Raji (cell line): Measurements from ENCODE around the gene MRRF.

Experiments used
- POLR2A ChIP-seq: IDR thresholded peaks from 2 replicates; pipeline ENCODE4 v1.6.1; 2011; ENCODE audit warnings: low read depth, low read length, control low read depth; ENCODE audit not compliant: insufficient read depth

MRRF gene

GRCh38 chr9:122225312-122226141 lies 39.2 kb upstream of the MRRF start:
- no peak for TF ChIP-seq POLR2A

GRCh38 chr9:122226142-122226757 lies 38.4 kb upstream of the MRRF start:
- TF ChIP-seq POLR2A = no peak

- no peak for TF ChIP-seq POLR2A
These were observed 37.7 kb upstream of the MRRF start for GRCh38 chr9:122226758-122227574.

GRCh38 chr9:122227575-122227900 lies 37.1 kb upstream of the MRRF start:
- no peak for TF ChIP-seq POLR2A

GRCh38 chr9:122228191-122228567 lies 36.5 kb upstream of the MRRF start:
- TF ChIP-seq POLR2A = no peak

GRCh38 chr9:122228568-122229484 lies 35.9 kb upstream of the MRRF start, which contains the start of gene LHX6:
Gene LHX6 (minus strand): TSS chr9:122228957. CDS start chr9:122228740, 217 bp downstream.
- TF ChIP-seq POLR2A = no peak

GRCh38 chr9:122229485-122229837 lies 35.2 kb upstream of the MRRF start:
- TF ChIP-seq POLR2A = no peak

- no peak for TF ChIP-seq POLR2A
These were observed 31.8 kb upstream of the MRRF start for GRCh38 chr9:122232796-122233306.

- no peak for TF ChIP-seq POLR2A
These were observed 30.5 kb upstream of the MRRF start for GRCh38 chr9:122234022-122234748.

- no peak for TF ChIP-seq POLR2A
These were observed 28.0 kb upstream of the MRRF start for GRCh38 chr9:122236681-122237080.

- no peak for TF ChIP-seq POLR2A
These were observed 25.0 kb upstream of the MRRF start for GRCh38 chr9:122239722-122240121.

GRCh38 chr9:122244349-122244748 lies 20.3 kb upstream of the MRRF start:
- no peak for TF ChIP-seq POLR2A

GRCh38 chr9:122246666-122247065 lies 18.0 kb upstream of the MRRF start:
- no peak for TF ChIP-seq POLR2A

GRCh38 chr9:122248448-122248865 lies 16.2 kb upstream of the MRRF start:
- TF ChIP-seq POLR2A = no peak
